Heart left ventricle (tissue), 16 donors: ENCODE data around the gene ISLR2. TPM values are rescaled to one million over a fixed set of nuclear protein-coding genes. Genes with fewer than 3 reads are reported as not detected.

Source experiments
- ATAC-seq, 4 donors: fragments of 200-7000 bp; cut with Tn5 transposase; one replicate each; pipeline ENCODE4 v1.9.1; 2020 to 2022; ENCODE audit warnings: moderate library complexity in 4 of 4, mild to moderate bottlenecking in 3 of 4, moderate number of reproducible peaks in 1 of 4
- DNase-seq, 5 donors: peaks; one replicate each; pipeline ENCODE4 v3.0.0-alpha.2; 2020
- H3K27ac ChIP-seq, 12 donors: fragments of 200-600 bp; sonication (generic) in 4 of 12; one replicate each; pipeline versions ENCODE4 v1.5.0 to v1.8.0; 2016 to 2022; ENCODE audit warnings: mild to moderate bottlenecking in 2 of 12
- H3K27me3 ChIP-seq, 9 donors: fragments of 200-600 bp; sonication (generic) in 2 of 9; one replicate each; pipeline versions ENCODE4 v1.5.1 to v1.8.0; 2016 to 2022; ENCODE audit warnings: mild to moderate bottlenecking in 3 of 9
- H3K36me3 ChIP-seq, 9 donors: fragments of 200-600 bp; sonication (generic) in 2 of 9; one replicate each; pipeline versions ENCODE4 v1.5.0 to v1.8.0; 2018 to 2022; ENCODE audit warnings: mild to moderate bottlenecking in 2 of 9
- H3K4me1 ChIP-seq, 12 donors: fragments of 200-600 bp; sonication (generic) in 4 of 12; one replicate each; pipeline versions ENCODE4 v1.5.0 to v1.8.0; 2016 to 2022; ENCODE audit warnings: mild to moderate bottlenecking in 3 of 12
- H3K4me3 ChIP-seq, 12 donors: fragments of 200-600 bp; sonication (generic) in 4 of 12; one replicate each; pipeline versions ENCODE4 v1.5.0 to v1.8.0; 2017 to 2022; ENCODE audit warnings: mild to moderate bottlenecking in 9 of 12, moderate library complexity in 4 of 12
- H3K9me3 ChIP-seq, 12 donors: fragments of 200-600 bp; sonication (generic) in 4 of 12; one replicate each; pipeline versions ENCODE4 v1.5.0 to v1.8.0; 2016 to 2022; ENCODE audit warnings: mild to moderate bottlenecking in 1 of 12
- POLR2A ChIP-seq, 2 donors: fragments of 450-650 bp; IDR thresholded peaks; one replicate each; pipeline ENCODE4 v1.6.1; 2017; ENCODE audit warnings: antibody characterized with exemption in 2 of 2, mild to moderate bottlenecking in 2 of 2, moderate library complexity in 2 of 2
- WGBS, 4 donors: extraction: QIAGEN DNeasy Blood & Tissue Kit in 2 of 4; methylation state at CpG; one replicate each; pipeline versions ENCODE4 v1.1.5 to v1.1.7; 2013 to 2018; 5-methylcytosine and 5-hydroxymethylcytosine counted together
- intact Hi-C, 10 donors: fragments of 100-400 bp; cut with DNase I; formaldehyde crosslinking; loops; one replicate each; pipeline versions ENCODE4 v1.11.1 to v1.14.2; 2022
- polyA plus RNA-seq, 2 donors: library from polyadenylated mRNA; stranded (reverse); fragments of 200-250 nt; gene quantifications; one replicate each; pipeline ENCODE4 v1.2.3, GENCODE V29; 2013
- total RNA-seq, 9 donors: library from RNA; depleted of rRNA in 2 of 9; stranded (reverse); fragments of >200 nt in 2 of 9; fragmentation: NEBNext Ultra II Directional in 3 of 9; extraction: Animal tissue kit (Norgen Biotek cat#: 25700) in 3 of 9; gene quantifications; one replicate each; pipeline versions ENCODE4 v1.1.0 to v1.2.4, GENCODE V29; 2016 to 2023
- TF ChIP-seq, protein P1 (sequence below), 12 donors: fragments of 200-600 bp; sonication (generic) in 4 of 12; IDR thresholded peaks; one replicate each; pipeline versions ENCODE4 v1.5.0 to v1.8.0; 2018 to 2022; ENCODE audit warnings: antibody characterized with exemption in 12 of 12, mild to moderate bottlenecking in 5 of 12
- donor health status: ischemic (EF 13 %, LVEDD 7.1; RV severe dilation, severe dysfunction).
- donor health status: healthy with polysubstance abuse.
- donor health status: DM: no; HTN: yes; CAD: no.
- donor health status: DM: no; HTN: no; CAD: no.
- donor health status: ischemic (EF 25% LVEDD 6.9; RV normal size, moderate dysfunction).
- donor health status: ischemic (EF 25% LVEDD 5.7; RV mildly dilated, moderate dysfunction).
- donor health status: healthy.
- donor health status: DM: yes; HTN: yes; CAD: no.
- donor health status: ischemic (EF 35%, LVEDD 5.7; RV mildly dilated, moderate dysfunction).
- donor health status: nonischemic (EF 11% LVEDD 7.7; RV severe dilation, severe dysfunction).
- donor health status: DM: yes; HTN: yes; CAD: no.
- donor health status: PGD.
- donor health status: ischemic (EF 29% LVEDD 5.4; RV normal size, mild dysfunction).
- donor health status: nonischemic (EF 23%, LVEDD 6.1; RV moderate dilation, normal function).

The ISLR2 gene
- total and polyA plus RNA-seq, 11 donors, result 1.6 to 9.0 (median 3.1) TPM

DNA sequence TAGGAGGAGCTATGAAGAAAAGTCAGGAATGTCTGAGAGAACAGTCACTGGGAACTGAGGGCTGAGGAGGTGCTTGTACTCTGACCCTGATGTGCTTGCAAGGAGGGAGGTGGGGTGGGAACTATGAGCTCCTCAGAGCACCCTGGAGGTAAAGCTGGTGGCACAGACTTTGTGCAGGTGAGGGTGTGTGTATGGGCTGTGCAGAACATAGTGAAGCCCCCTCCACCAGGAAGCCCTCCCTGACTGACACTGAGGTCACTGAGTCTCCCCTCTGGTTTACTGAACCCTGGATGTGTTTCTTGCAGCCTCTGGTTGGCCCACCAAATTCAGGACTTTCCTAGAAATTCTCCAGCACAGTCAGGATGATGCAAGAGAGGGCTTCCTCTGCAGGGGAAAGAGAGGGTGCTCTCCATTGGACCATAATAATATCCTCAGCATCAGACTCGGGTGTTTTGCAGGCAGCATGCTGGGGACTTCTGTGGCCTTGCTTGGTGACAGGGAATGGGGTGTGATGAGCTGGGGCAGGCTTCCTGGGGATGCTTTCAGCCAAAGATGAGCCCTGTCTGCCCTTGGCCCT is 41.7 kb downstream of the ISLR2 start:
- DNase-seq (no peak), ATAC-seq (no peak)
- Histone ChIP-seq H3K9me3 (no peaks in the 10 kb centered on the region), H3K4me1 (peaks cover 0 to 80% (median 42%) of the 10 kb centered on the region in 12 donors), H3K36me3 (peaks cover 0 to 6% (median 0%) of the 10 kb centered on the region in 9 donors), H3K27me3 (no peaks in the 10 kb centered on the region), H3K4me3 (peak overlapping the region in 1 of 12 donors; percentile 15), H3K27ac (peak overlapping the region in 11 of 12 donors; percentile 49 to 94 (median 84))
- TF ChIP-seq, protein P1, sequence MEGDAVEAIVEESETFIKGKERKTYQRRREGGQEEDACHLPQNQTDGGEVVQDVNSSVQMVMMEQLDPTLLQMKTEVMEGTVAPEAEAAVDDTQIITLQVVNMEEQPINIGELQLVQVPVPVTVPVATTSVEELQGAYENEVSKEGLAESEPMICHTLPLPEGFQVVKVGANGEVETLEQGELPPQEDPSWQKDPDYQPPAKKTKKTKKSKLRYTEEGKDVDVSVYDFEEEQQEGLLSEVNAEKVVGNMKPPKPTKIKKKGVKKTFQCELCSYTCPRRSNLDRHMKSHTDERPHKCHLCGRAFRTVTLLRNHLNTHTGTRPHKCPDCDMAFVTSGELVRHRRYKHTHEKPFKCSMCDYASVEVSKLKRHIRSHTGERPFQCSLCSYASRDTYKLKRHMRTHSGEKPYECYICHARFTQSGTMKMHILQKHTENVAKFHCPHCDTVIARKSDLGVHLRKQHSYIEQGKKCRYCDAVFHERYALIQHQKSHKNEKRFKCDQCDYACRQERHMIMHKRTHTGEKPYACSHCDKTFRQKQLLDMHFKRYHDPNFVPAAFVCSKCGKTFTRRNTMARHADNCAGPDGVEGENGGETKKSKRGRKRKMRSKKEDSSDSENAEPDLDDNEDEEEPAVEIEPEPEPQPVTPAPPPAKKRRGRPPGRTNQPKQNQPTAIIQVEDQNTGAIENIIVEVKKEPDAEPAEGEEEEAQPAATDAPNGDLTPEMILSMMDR (IDR thresholded peaks at IDR 0.05), result no peak
- no peak for TF ChIP-seq POLR2A (IDR thresholded peaks at IDR 0.05)
- intact Hi-C loops, result loop anchor here in 2 of 10 donors (5.0 kb wide), 1 partner anchor 35 kb away; no protein-coding TSS in a partner anchor
- WGBS, 4 donors, result 58 to 89% (median 86%) methylated on average over 1 of the region's 1 CpG

DNA sequence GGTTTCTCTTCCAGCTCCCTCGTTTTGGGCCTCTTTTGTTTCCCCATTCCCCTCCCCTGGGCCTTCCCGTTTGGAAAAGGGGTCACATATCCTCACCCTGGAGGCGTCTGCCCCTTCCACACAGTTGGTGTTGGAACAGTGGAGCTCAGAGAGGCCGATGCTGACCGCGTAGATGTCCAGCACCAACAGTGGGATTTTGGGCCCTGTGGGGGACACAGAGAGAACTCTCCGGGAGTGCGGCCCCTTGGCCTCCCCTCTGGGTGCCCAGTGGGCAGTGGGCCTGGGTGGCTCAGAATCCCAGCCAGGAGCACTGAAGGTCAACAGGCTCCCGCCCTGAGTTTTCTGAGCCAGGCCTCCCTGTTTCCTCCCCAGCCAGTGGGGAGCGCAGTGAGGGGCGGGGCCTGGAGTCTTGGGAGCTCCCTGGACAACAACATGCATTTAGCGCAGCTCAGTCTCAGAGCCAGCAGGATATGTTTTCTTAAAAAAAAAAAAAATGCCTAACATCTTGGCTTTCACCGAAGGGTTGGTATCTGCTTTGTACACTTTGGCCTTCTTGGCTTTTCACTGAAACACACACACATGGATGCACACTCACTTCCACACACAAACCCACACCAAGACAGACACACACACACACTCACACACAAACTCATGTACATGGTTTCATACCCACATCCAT is 42.5 kb downstream of the ISLR2 start:
- peak; percentile 75 to 88 (median 84) for DNase-seq
- H3K4me1 ChIP-seq, result peaks cover 0 to 86% (median 44%) of the 10 kb centered on the region in 12 donors
- TF ChIP-seq, protein P1 (IDR thresholded peaks at IDR 0.05), result peak in 2 of 12 donors; percentile 16 to 33
- no peak for TF ChIP-seq POLR2A (IDR thresholded peaks at IDR 0.05)
- intact Hi-C loops, result loop anchor here in 2 of 10 donors (5.0 kb wide), 1 partner anchor 36 kb away; no protein-coding TSS in a partner anchor
- peak; percentile 65 to 84 (median 68) for ATAC-seq
- WGBS, 4 donors, result 38 to 58% (median 44%) methylated on average over 13 of the region's 13 CpGs
- peak overlapping the region; percentile 49 to 94 (median 84) for H3K27ac ChIP-seq
- no peaks in the 10 kb centered on the region for H3K27me3 ChIP-seq
- H3K9me3 ChIP-seq, result no peaks in the 10 kb centered on the region
- peak overlapping the region in 5 of 12 donors; percentile 44 to 57 (median 54) for H3K4me3 ChIP-seq
- H3K36me3 ChIP-seq, result peaks cover 0 to 6% (median 0%) of the 10 kb centered on the region in 9 donors

DNA sequence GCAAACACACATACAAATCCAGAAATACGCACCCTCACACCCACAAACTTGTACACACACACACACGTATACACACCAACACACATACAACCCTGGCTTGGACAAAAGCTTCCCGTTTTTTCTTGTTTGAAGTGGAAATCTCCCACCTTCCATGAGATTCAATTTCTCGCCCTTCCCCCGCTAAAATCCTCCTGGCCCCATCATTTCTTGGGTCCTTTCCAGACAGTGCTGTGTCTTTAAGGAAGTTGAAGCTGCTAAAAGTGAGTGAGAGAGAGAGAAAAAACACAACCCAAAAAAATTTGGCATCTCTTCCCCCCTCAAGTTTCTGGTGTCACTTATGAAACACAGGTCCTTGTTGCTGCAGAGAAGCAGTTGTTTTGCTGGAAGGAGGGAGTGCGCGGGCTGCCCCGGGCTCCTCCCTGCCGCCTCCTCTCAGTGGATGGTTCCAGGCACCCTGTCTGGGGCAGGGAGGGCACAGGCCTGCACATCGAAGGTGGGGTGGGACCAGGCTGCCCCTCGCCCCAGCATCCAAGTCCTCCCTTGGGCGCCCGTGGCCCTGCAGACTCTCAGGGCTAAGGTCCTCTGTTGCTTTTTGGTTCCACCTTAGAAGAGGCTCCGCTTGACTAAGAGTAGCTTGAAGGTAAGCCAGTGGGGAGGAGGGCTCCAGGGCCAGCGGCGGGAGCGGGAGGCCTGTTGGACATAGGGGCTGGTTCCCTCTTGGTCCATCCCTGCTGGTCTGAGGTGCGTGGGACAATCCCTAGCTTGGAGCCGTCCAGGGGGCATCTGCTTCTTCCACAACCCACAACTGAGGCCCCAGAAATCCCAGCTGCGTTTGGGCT is 43.2 kb downstream of the ISLR2 start, which contains the start of gene ISLR:
TSS of gene ISLR (plus strand) at position 331 of the 839 bp plus-strand sequence. CDS start 1,149 bp downstream, outside the sequence.
- ATAC-seq (peak; percentile 41 to 65 (median 46)), DNase-seq (peak in 4 of 5 donors; percentile 46 to 65 (median 58))
- WGBS, 4 donors, result 43 to 58% (median 53%) methylated on average over 18 to 20 of the region's 20 CpGs
- Histone ChIP-seq H3K27ac (peak within 1 kb of the TSS; percentile 49 to 94 (median 84)), H3K9me3 (no peaks in the 10 kb centered on the region), H3K27me3 (no peaks in the 10 kb centered on the region), H3K4me3 (peak within 1 kb of the TSS in 10 of 12 donors; percentile 24 to 57 (median 44)), H3K36me3 (peaks cover 0 to 6% (median 0%) of the 10 kb centered on the region in 9 donors), H3K4me1 (peaks cover 0 to 85% (median 46%) of the 10 kb centered on the region in 12 donors)
- TF ChIP-seq, protein P1 (IDR thresholded peaks at IDR 0.05), result no peak
- intact Hi-C loops, result loop anchor here in 2 of 10 donors (5.0 kb wide), 1 partner anchor 36 kb away; no protein-coding TSS in a partner anchor
